Measurements from ENCODE around the gene PREB. TPM values are rescaled to one million over a fixed set of nuclear protein-coding genes. Genes with fewer than 3 reads are reported as not detected.

The PREB gene
- total and polyA plus RNA-seq, 2 of the 13 experiments (the other 11 are each of a cell fraction or from before 2014, with no cell fraction given) = 112 to 192 TPM

GRCh38 chr2:27177441-27178351 lies 43.3 kb upstream of the PREB start (continued):
- TF ChIP-seq HIC2 (CRISPR knock-in tag; IDR thresholded peaks at IDR 0.05; ENCODE audit: low read depth) = no peak
- TF ChIP-seq RARA (CRISPR knock-in tag; IDR thresholded peaks at IDR 0.05) = peak; percentile 97
- TF ChIP-seq ARNT2 (CRISPR knock-in tag; IDR thresholded peaks at IDR 0.05; ENCODE audit: low read depth) = peak; percentile 67; the same call in 1 of the 2 replicates
- no peak for TF ChIP-seq ZNF207 (IDR thresholded peaks at IDR 0.05; ENCODE audit: borderline replicate concordance)
- TF ChIP-seq DNMT1 (CRISPR knock-in tag; IDR thresholded peaks at IDR 0.05) = no peak
- TF ChIP-seq CBX5 (CRISPR knock-in tag; IDR thresholded peaks at IDR 0.05; ENCODE audit: borderline replicate concordance) = peak; percentile 33; the same call in 1 of the 2 replicates
- no peak for TF ChIP-seq UBTF (CRISPR knock-in tag; IDR thresholded peaks at IDR 0.05)
- no peak for TF ChIP-seq ZSCAN30 (CRISPR knock-in tag; IDR thresholded peaks at IDR 0.05)
- peak; percentile 79 for TF ChIP-seq BCL6 (CRISPR knock-in tag; IDR thresholded peaks at IDR 0.05)
- TF ChIP-seq EP300 (IDR thresholded peaks at IDR 0.05; ENCODE audit: low read depth in 2 of 2, low read length in 2 of 2) = peak; percentile 71 to 98
- peak; percentile 97 for TF ChIP-seq EP300 (CRISPR knock-in tag; IDR thresholded peaks at IDR 0.05; ENCODE audit: borderline replicate concordance)
- peak; percentile 61; the same call in 1 of the 2 replicates for TF ChIP-seq ZNF703 (CRISPR knock-in tag; IDR thresholded peaks at IDR 0.05; ENCODE audit: borderline replicate concordance)
- TF ChIP-seq STAT6 (CRISPR knock-in tag; IDR thresholded peaks at IDR 0.05; ENCODE audit: borderline replicate concordance) = peak; percentile 89
- no peak for TF ChIP-seq ZNF530 (CRISPR knock-in tag; IDR thresholded peaks at IDR 0.05; ENCODE audit: low read depth)
- TF ChIP-seq ZSCAN20 (CRISPR knock-in tag; IDR thresholded peaks at IDR 0.05; ENCODE audit: borderline replicate concordance) = 0 out of 2 replicates have a peak, but pooled peaks have one; percentile 71
- TF ChIP-seq CHD4 (IDR thresholded peaks at IDR 0.05; ENCODE audit: borderline replicate concordance, low read length) = no peak; the same call in 1 of the 2 replicates
- TF ChIP-seq ZNF414 (CRISPR knock-in tag; IDR thresholded peaks at IDR 0.05) = no peak

Data from HepG2 (cell line).